ENCODE data around the gene TPGS1. TPM values are rescaled to one million over a fixed set of nuclear protein-coding genes. Genes with fewer than 3 reads are reported as not detected.
A peak's percentile ranks its signal among the peaks of the same experiment; 100 is the strongest.

Gene TPGS1
- total RNA-seq, 1 donor from 2014 or later = 19.9 TPM

- Histone ChIP-seq H3K9me3 (no peaks in the 10 kb centered on the region), H3K27ac (peak within 1 kb of the TSS; percentile 81), H3K27me3 (no peaks in the 10 kb centered on the region), H3K4me3 (peak within 1 kb of the TSS; percentile 76), H3K4me1 (peaks cover 11% of the 10 kb centered on the region), H3K36me3 (no peaks in the 10 kb centered on the region)
- DNase-seq (no peak), ATAC-seq (peak; percentile 20)
- intact Hi-C loops (cut with DNase I) = no loop called here
- no peak for TF ChIP-seq CTCF (IDR thresholded peaks at IDR 0.05)
Observed at GRCh38 chr19:460877-461720, 46.2 kb upstream of the TPGS1 start, which contains the start of gene SHC2. Gene SHC2 (minus strand): TSS chr19:461033. CDS start chr19:460996, 37 bp downstream.

GRCh38 chr19:461721-462551 lies 45.4 kb upstream of the TPGS1 start:
- Histone ChIP-seq H3K27ac (no peak overlapping the region), H3K36me3 (no peaks in the 10 kb centered on the region), H3K4me3 (peak overlapping the region; percentile 41), H3K9me3 (no peaks in the 10 kb centered on the region), H3K4me1 (peaks cover 11% of the 10 kb centered on the region), H3K27me3 (no peaks in the 10 kb centered on the region)
- no peak for TF ChIP-seq CTCF (IDR thresholded peaks at IDR 0.05)
- intact Hi-C loops (cut with DNase I) = no loop called here
- DNase-seq (peak; percentile 76), ATAC-seq (peak; percentile 49)

GRCh38 chr19:463483-464207 lies 43.7 kb upstream of the TPGS1 start:
- H3K36me3 ChIP-seq = no peaks in the 10 kb centered on the region
- no peak overlapping the region for H3K27ac ChIP-seq
- no peak for TF ChIP-seq CTCF (IDR thresholded peaks at IDR 0.05)
- H3K4me3 ChIP-seq = no peak overlapping the region
- intact Hi-C loops (cut with DNase I) = no loop called here
- DNase-seq (no peak), ATAC-seq (no peak)
- no peaks in the 10 kb centered on the region for H3K9me3 ChIP-seq
- H3K27me3 ChIP-seq = no peaks in the 10 kb centered on the region
- H3K4me1 ChIP-seq = peaks cover 11% of the 10 kb centered on the region

GRCh38 chr19:464208-464545 lies 43.1 kb upstream of the TPGS1 start:
- Histone ChIP-seq H3K4me1 (peaks cover 11% of the 10 kb centered on the region), H3K4me3 (no peak overlapping the region), H3K27me3 (no peaks in the 10 kb centered on the region), H3K36me3 (no peaks in the 10 kb centered on the region), H3K27ac (no peak overlapping the region), H3K9me3 (no peaks in the 10 kb centered on the region)
- ATAC-seq (no peak), DNase-seq (no peak)
- intact Hi-C loops (cut with DNase I) = no loop called here
- no peak for TF ChIP-seq CTCF (IDR thresholded peaks at IDR 0.05)

GRCh38 chr19:465056-465816 lies 42.1 kb upstream of the TPGS1 start:
- Histone ChIP-seq H3K4me1 (peaks cover 11% of the 10 kb centered on the region), H3K36me3 (no peaks in the 10 kb centered on the region), H3K27ac (no peak overlapping the region), H3K9me3 (no peaks in the 10 kb centered on the region), H3K27me3 (no peaks in the 10 kb centered on the region), H3K4me3 (no peak overlapping the region)
- TF ChIP-seq CTCF (IDR thresholded peaks at IDR 0.05) = no peak
- ATAC-seq (no peak), DNase-seq (no peak)
- intact Hi-C loops (cut with DNase I) = no loop called here
